ENCODE results near the gene TEAD1.

- TF ChIP-seq CTCF (IDR thresholded peaks at IDR 0.05) (no peak), POLR2A (IDR thresholded peaks at IDR 0.05) (no peak)
Measured at GRCh38 chr11:12860827-12861226, 186.6 kb downstream of the TEAD1 start.
